Hematopoietic multipotent progenitor cell treated with erythropoietin and hydrocortisone succinate and interleukin-3 and kit ligand, for 6 days (in vitro differentiated cells): Measurements from ENCODE around the gene SLC12A6.

Source experiments
- DNase-seq: peaks from one replicate; pipeline ENCODE4 v3.0.0-alpha.2; 2015

The SLC12A6 gene

GRCh38 chr15:34327906-34328305, 9.7 kb downstream of the SLC12A6 start:
- no peak for DNase-seq

- DNase-seq = no peak
Measured at GRCh38 chr15:34325368-34325767, 12.2 kb downstream of the SLC12A6 start.

- no peak for DNase-seq
Measured at GRCh38 chr15:34324933-34325332, 12.6 kb downstream of the SLC12A6 start.

- no peak for DNase-seq
Measured at GRCh38 chr15:34323217-34323616, 14.4 kb downstream of the SLC12A6 start.

- DNase-seq = peak; percentile 91
Measured at GRCh38 chr15:34318277-34319079, 19.1 kb downstream of the SLC12A6 start.

- DNase-seq = peak; percentile 58
Measured at GRCh38 chr15:34314491-34315490, 22.8 kb downstream of the SLC12A6 start.

- peak; percentile 82 for DNase-seq
Measured at GRCh38 chr15:34311563-34311962, 26.0 kb downstream of the SLC12A6 start.

GRCh38 chr15:34304613-34305012, 33.0 kb downstream of the SLC12A6 start:
- no peak for DNase-seq

GRCh38 chr15:34301058-34301457, 36.5 kb downstream of the SLC12A6 start:
- DNase-seq = no peak

- DNase-seq = no peak
Measured at GRCh38 chr15:34297059-34297458, 40.5 kb downstream of the SLC12A6 start.

GRCh38 chr15:34292621-34293020, 45.0 kb downstream of the SLC12A6 start:
- no peak for DNase-seq

- peak; percentile 66 for DNase-seq
Measured at GRCh38 chr15:34284937-34285336, 52.6 kb downstream of the SLC12A6 start.

- no peak for DNase-seq
Measured at GRCh38 chr15:34282384-34282783, 55.2 kb downstream of the SLC12A6 start.

GRCh38 chr15:34280193-34280592, 57.4 kb downstream of the SLC12A6 start:
- no peak for DNase-seq

- DNase-seq = no peak
Measured at GRCh38 chr15:34279368-34279767, 58.2 kb downstream of the SLC12A6 start.

GRCh38 chr15:34275721-34276120, 61.9 kb downstream of the SLC12A6 start:
- no peak for DNase-seq

GRCh38 chr15:34275154-34275553, 62.4 kb downstream of the SLC12A6 start:
- DNase-seq = no peak

- DNase-seq = no peak
Measured at GRCh38 chr15:34271493-34271892, 66.1 kb downstream of the SLC12A6 start.

GRCh38 chr15:34266751-34267150, 70.8 kb downstream of the SLC12A6 start:
- no peak for DNase-seq

GRCh38 chr15:34264076-34264475, 73.5 kb downstream of the SLC12A6 start:
- DNase-seq = no peak

- no peak for DNase-seq
Measured at GRCh38 chr15:34262362-34262761, 75.2 kb downstream of the SLC12A6 start.

- peak; percentile 61 for DNase-seq
Measured at GRCh38 chr15:34259566-34259965, 78.0 kb downstream of the SLC12A6 start.

GRCh38 chr15:34258151-34258550, 79.4 kb downstream of the SLC12A6 start:
- no peak for DNase-seq

GRCh38 chr15:34252545-34252944, 85.0 kb downstream of the SLC12A6 start:
- peak; percentile 27 for DNase-seq
